Coronary artery (tissue), 2 donors: ENCODE results near the gene AGXT2.

ENCODE experiments used
- DNase-seq: peaks from one replicate; pipeline ENCODE4 v3.0.0-alpha.2; 2017; ENCODE audit warnings: low spot score
- H3K27ac ChIP-seq, 2 donors: fragments of 200-600 bp; sonication (generic); one replicate each; pipeline ENCODE4 v1.5.1; 2016 to 2019
- H3K4me3 ChIP-seq: fragments of 200-600 bp; sonication (generic); 2 replicates; pipeline ENCODE4 v1.5.1; 2016; ENCODE audit warnings: mild to moderate bottlenecking, moderate library complexity
- TF ChIP-seq, protein P1 (sequence below): fragments of 200-600 bp; sonication (generic); IDR thresholded peaks from one replicate; pipeline ENCODE4 v1.5.1; 2019; ENCODE audit warnings: antibody characterized with exemption

The AGXT2 gene

GRCh38 chr5:35004771-35005170, 43.0 kb downstream of the AGXT2 start:
- DNase-seq = no peak
- TF ChIP-seq, protein P1, sequence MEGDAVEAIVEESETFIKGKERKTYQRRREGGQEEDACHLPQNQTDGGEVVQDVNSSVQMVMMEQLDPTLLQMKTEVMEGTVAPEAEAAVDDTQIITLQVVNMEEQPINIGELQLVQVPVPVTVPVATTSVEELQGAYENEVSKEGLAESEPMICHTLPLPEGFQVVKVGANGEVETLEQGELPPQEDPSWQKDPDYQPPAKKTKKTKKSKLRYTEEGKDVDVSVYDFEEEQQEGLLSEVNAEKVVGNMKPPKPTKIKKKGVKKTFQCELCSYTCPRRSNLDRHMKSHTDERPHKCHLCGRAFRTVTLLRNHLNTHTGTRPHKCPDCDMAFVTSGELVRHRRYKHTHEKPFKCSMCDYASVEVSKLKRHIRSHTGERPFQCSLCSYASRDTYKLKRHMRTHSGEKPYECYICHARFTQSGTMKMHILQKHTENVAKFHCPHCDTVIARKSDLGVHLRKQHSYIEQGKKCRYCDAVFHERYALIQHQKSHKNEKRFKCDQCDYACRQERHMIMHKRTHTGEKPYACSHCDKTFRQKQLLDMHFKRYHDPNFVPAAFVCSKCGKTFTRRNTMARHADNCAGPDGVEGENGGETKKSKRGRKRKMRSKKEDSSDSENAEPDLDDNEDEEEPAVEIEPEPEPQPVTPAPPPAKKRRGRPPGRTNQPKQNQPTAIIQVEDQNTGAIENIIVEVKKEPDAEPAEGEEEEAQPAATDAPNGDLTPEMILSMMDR = no peak
- H3K4me3 ChIP-seq = no peak overlapping the region
- no peak overlapping the region for H3K27ac ChIP-seq

GRCh38 chr5:35004200-35004599, 43.5 kb downstream of the AGXT2 start:
- TF ChIP-seq, protein P1 = no peak
- H3K4me3 ChIP-seq = no peak overlapping the region
- H3K27ac ChIP-seq = no peak overlapping the region
- no peak for DNase-seq

- TF ChIP-seq, protein P1 = peak; percentile 73
These were observed 44.5 kb downstream of the AGXT2 start for GRCh38 chr5:35003018-35003957.

GRCh38 chr5:35002459-35002858, 45.3 kb downstream of the AGXT2 start:
- TF ChIP-seq, protein P1 = no peak
- no peak overlapping the region for H3K27ac ChIP-seq
- no peak overlapping the region for H3K4me3 ChIP-seq
- DNase-seq = no peak

More at GRCh38 chr5:35003018-35003957, 44.5 kb downstream of the AGXT2 start:
- Histone ChIP-seq H3K4me3 (no peak overlapping the region), H3K27ac (no peak overlapping the region)
- DNase-seq = no peak

GRCh38 chr5:35001842-35002241, 45.9 kb downstream of the AGXT2 start:
- no peak overlapping the region for H3K4me3 ChIP-seq
- TF ChIP-seq, protein P1 = no peak
- DNase-seq = no peak
- no peak overlapping the region for H3K27ac ChIP-seq

- no peak overlapping the region for H3K4me3 ChIP-seq
- no peak for DNase-seq
- H3K27ac ChIP-seq = no peak overlapping the region
- TF ChIP-seq, protein P1 = no peak
These were observed 49.5 kb downstream of the AGXT2 start for GRCh38 chr5:34998058-34998789.
